DLD1 (cell line): ENCODE data around the gene SGO2.
"Not testable (repeated sequence)": the region's sequence is repeated elsewhere in the genome, so short reads cannot be mapped to it uniquely, and the experiment has no call there.

Experiments used
- in situ Hi-C: cut with HindIII; loops from 2 replicates; pipeline ENCODE4 v1.10.0; 2017; ENCODE audit warnings: low sequenced_read_pairs

Gene SGO2

DNA sequence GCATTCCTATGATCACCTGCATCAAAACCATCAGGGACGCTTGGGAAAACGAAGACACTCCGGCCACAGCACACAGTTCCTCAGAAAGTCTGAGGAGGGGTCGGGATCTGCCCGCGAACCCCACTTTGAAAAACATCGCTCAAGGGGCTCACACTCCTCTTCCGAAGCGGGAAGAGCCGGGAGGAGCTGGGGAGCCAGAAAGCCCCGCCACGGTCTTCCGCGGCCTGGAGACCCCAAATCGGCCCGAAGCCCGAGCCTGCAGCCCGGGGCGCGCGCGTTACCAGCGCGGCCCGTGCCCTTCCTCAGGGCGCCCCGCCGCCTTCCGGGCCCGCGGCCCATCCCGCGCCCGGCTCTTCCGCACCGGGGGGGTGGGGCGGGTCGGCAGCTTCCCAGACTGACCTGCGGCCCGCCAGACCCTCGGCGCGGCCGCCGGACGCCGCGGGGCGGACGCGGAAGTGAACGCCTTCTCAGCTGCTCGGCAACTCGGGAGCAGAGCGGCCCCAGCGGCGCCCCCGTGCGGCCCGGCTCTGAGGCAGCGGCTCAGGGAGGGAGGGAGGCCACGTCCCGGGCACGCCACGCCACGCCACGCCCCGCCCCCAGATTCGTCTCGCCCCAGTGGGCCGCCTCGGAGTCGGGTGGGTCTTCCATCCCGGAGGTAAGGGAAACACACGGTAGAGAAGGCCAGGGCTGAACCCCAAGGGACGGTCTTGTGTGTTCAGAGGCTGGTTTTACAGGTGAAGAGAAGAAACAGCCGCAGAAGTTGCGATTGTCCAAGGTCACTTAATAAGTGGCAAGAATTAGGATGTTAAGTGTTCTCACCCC is 16.2 kb upstream of the SGO2 start, which contains the start of gene KCTD18:
Gene KCTD18, minus strand, starts transcription at position 457 of the 822 bp plus-strand sequence. CDS start 3,052 bp downstream, outside the sequence.
- in situ Hi-C loops = no loop called here

- in situ Hi-C loops = no loop called here
Measured at GRCh38 chr2:200515155-200515554, 10.9 kb upstream of the SGO2 start.

DNA sequence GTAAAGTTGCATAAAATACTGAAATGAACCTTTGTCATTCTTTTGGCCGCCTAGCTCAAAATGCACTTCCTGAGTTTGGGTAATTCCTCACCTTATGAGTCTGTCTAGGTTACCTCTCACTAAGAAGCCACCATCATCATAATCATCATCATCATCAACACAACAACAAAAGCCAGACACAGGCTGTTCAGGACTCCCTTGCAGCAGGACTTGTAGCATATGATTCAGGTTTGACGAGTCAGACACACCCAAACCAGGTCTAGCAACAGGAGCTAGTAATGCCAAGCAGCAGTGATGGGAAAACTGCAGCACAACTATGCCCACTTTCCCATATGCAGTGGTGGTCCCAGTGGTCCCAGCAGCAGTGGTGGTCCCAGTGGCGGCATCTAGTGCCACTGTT is 2.8 kb upstream of the SGO2 start:
- in situ Hi-C loops = no loop called here

DNA sequence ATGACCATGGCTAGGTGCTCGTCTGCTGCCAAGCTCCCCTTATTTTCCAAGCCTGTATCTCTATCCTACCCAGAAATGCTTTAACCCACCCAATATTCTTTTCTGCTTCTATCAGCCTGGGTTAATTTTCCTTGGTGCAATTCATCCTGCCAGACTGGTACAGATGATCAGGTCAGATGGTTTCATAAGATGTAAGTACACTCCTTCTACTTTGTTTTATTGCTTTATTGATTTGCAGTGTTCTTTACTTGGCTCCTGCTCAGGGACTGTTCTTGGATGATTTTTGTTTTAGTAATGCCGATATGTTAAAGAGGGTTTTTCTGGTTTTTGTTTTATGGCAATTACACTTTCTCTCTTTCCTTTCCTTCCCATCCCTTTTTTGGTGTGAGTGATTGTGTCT is 2.4 kb upstream of the SGO2 start:
- in situ Hi-C loops = no loop called here

DNA sequence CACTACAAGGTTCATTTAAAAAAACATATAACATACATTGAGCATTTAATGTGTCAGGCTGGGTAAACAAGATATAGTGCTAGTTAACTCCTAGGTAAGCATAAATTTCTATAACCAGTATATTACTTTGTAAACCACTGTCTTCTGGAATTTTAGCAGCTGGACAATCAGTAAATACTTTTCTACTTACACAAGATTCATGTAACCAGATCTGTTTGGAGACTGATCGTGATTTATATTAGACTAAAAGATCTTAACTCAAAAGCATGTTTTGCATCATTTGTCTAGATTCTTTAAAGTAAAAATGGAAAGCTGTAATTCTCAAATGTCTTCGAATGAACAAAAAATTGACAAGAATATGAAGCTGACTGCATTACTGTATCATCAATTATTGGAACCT is 941 bp upstream of the SGO2 start:
- in situ Hi-C loops = no loop called here

GRCh38 chr2:200525551-200525881 is 491 bp upstream of the SGO2 start:
- in situ Hi-C loops = no loop called here

DNA sequence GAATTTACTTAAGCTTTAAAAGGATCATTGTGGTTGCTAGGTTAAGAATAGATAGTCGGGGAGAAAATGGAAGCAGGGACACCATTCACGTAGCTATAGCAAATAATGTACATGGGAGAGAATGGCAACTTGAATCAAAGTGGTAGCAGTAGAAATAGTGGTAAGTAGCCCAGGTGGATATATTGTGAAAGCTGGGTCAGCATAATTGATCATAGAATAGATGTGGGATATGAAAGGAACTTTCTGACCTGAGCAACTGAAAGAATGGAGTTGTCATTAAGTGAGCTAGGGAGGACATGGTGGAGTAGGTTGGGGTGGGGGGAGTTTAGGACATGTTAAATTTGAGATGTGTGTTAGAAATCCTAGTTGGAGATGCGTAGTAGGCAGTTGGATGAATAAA is 2.2 kb downstream of the SGO2 start:
- in situ Hi-C loops = no loop called here

DNA sequence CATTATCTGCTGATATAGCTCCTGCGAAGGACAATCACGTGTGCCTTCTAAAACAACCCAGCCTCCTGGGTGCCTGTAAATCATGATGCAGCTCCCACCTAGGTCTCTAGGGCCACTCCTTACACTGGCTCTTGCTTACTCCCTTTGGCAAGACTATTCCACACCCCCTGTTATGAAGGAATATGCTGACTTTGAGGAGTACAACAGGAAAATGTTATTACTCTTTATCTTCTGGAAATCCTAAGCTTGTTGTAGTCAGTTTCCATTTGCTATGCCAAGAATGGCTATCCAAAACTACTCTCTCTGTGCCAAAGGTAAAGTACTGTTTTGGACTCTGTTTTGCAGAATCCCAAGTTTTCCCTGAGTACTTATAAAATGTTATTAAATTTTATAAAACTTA is 7.7 kb downstream of the SGO2 start:
- in situ Hi-C loops = no loop called here

- in situ Hi-C loops = no loop called here
Measured at GRCh38 chr2:200534572-200534971, 8.6 kb downstream of the SGO2 start.

GRCh38 chr2:200538139-200538538 is 12.1 kb downstream of the SGO2 start:
- in situ Hi-C loops = no loop called here

DNA sequence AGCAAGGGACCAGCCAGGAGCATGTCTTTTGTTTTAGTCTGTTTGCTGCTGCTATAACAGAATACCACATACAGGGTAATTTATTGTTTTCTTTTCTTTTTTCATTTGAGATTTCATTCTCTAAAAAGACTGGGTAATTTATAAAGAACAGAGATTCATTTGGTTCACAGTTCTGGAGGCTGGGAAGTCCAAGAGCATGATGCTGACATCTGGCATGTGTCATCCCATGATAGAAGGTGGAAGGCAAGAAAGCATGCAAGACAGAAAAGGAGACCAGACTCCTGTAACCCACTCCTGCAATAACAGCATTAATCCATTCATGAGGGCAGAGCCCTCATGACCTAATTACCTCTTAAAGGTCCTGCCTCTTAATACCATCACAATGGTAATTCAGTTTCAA is 14.8 kb downstream of the SGO2 start:
- in situ Hi-C loops = no loop called here

DNA sequence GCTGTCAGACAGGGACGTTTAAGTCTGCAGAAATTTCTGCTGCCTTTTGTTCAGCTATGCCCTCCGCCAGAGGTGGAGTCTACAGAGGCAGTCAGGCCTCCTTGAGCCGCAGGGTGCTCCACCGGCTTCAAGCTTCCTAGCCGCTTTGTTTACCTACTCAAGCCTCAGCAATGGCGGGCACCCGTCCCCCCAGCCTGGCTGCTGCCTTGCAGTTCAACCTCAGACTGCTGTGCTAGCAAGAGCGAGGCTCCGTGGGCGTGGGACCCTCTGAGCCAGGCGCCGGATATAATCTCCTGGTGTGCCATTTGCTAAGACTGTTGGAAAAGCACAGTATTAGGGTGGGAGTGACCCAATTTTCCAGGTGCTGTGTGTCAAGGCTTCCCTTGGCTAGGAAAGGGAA is 40.6 kb downstream of the SGO2 start:
- in situ Hi-C loops = not testable (repeated sequence)

DNA sequence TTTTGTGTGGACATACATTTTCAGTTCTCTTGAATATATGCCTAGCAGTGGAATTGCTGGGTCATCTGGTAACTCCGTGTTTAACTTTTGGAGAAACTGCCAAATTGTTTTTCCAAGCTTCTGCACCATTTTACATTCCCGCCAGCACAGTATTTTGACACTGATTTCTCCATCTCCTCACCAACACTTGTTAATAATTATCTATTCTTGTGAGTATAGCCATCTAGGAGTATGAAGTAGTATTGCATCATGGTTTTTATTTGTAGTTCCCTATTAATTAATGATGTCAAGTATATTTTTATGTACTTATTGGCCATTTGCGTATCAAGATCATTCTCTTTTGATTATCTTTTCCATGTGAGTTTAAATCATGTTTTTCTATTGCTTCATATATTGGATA is 41.9 kb downstream of the SGO2 start:
- in situ Hi-C loops = no loop called here

GRCh38 chr2:200575957-200576356 is 50.0 kb downstream of the SGO2 start:
- in situ Hi-C loops = no loop called here

GRCh38 chr2:200577027-200577426 is 51.0 kb downstream of the SGO2 start:
- in situ Hi-C loops = no loop called here

GRCh38 chr2:200578778-200579177 is 52.8 kb downstream of the SGO2 start:
- in situ Hi-C loops = no loop called here

GRCh38 chr2:200584639-200585038 is 58.6 kb downstream of the SGO2 start:
- in situ Hi-C loops = no loop called here

- in situ Hi-C loops = no loop called here
Measured at GRCh38 chr2:200585340-200585729, 59.3 kb downstream of the SGO2 start.

GRCh38 chr2:200585730-200586643 is 60.0 kb downstream of the SGO2 start, which contains the start of gene AOX1:
Gene AOX1, plus strand, starts transcription at chr2:200586014. Its CDS starts 95 bp downstream, at chr2:200586109.
- in situ Hi-C loops = no loop called here

- in situ Hi-C loops = no loop called here
Measured at GRCh38 chr2:200586644-200586975, 60.6 kb downstream of the SGO2 start.

GRCh38 chr2:200587007-200587616 is 61.1 kb downstream of the SGO2 start:
- in situ Hi-C loops = no loop called here
